ENCODE data around the gene FIGNL2. TPM values are rescaled to one million over a fixed set of nuclear protein-coding genes. Genes with fewer than 3 reads are reported as not detected.

The FIGNL2 gene
- total RNA-seq, 8 experiments from 2014 or later, result 0.46 to 25.3 (median 2.1) TPM

- peaks cover 37 to 39% of the 10 kb centered on the region in 2 donors for H3K4me1 ChIP-seq (replicated peaks in 1 of 2)
- in situ Hi-C loops (cut with MboI; ENCODE audit: low pct_unique_long_range_greater_than_20kb in 2 of 9, low sequenced_read_pairs in 9 of 9, unreplicated experiment in 9 of 9), result no loop called here
- ATAC-seq (replicated peaks in 6 of 8), result peak; percentile 76 to 88 (median 82)
- WGBS, 10 experiments, result 0 to 100% (median 10%) methylated on average over 2 to 10 of the region's 53 CpGs; no CpG with 5 or more reads in 4 of the 10 experiments
- peak overlapping the region; percentile 66 to 67 for H3K27ac ChIP-seq
- H3K4me3 ChIP-seq, result peak overlapping the region; percentile 21 to 33 (median 25)
These were observed 15.7 kb upstream of the FIGNL2 start for GRCh38 chr12:51863933-51864832.

GRCh38 chr12:51863363-51863932 is 14.9 kb upstream of the FIGNL2 start:
- Histone ChIP-seq H3K4me3 (peak overlapping the region; percentile 21 to 33 (median 25)), H3K4me1 (replicated peaks in 1 of 2) (peaks cover 29 to 34% of the 10 kb centered on the region in 2 donors), H3K27ac (peak overlapping the region; percentile 66 to 67)
- in situ Hi-C loops (cut with MboI; ENCODE audit: low pct_unique_long_range_greater_than_20kb in 2 of 9, low sequenced_read_pairs in 9 of 9, unreplicated experiment in 9 of 9), result no loop called here
- ATAC-seq (replicated peaks in 6 of 8), result no peak
- 0 to 80% (median 30%) methylated on average over 1 to 7 of the region's 17 CpGs; no CpG with 5 or more reads in 4 of the 10 experiments for WGBS, 10 experiments

GRCh38 chr12:51862947-51863346 is 14.4 kb upstream of the FIGNL2 start:
- peak overlapping the region; percentile 66 to 67 for H3K27ac ChIP-seq
- H3K4me3 ChIP-seq, result no peak overlapping the region
- H3K4me1 ChIP-seq (replicated peaks in 1 of 2), result peaks cover 26 to 29% of the 10 kb centered on the region in 2 donors
- in situ Hi-C loops (cut with MboI; ENCODE audit: low pct_unique_long_range_greater_than_20kb in 2 of 9, low sequenced_read_pairs in 9 of 9, unreplicated experiment in 9 of 9), result no loop called here
- WGBS, 10 experiments, result 21 to 100% (median 55%) methylated on average over 1 to 3 of the region's 4 CpGs; no CpG with 5 or more reads in 2 of the 10 experiments
- no peak for ATAC-seq (replicated peaks in 6 of 8)

DNA sequence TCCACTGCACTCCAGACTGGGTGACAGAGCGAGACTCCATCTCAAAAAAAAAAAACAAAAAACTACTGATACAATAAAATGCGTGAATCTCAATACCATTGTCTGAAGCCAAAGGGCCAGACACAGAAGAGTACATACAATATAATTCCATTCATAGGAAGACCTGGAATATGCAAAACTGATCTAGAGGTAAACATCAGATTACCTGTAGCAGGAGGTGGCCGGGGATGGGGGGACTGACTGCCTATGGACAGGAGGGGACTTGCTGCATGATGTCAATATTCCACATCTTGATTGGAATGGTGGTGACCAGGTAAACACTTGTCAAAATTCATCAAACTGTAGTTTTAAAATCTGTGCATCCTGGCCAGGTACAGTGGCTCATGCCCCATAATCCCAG is 12.5 kb upstream of the FIGNL2 start:
- no peak overlapping the region for H3K4me3 ChIP-seq
- in situ Hi-C loops (cut with MboI; ENCODE audit: low pct_unique_long_range_greater_than_20kb in 2 of 9, low sequenced_read_pairs in 9 of 9, unreplicated experiment in 9 of 9), result no loop called here
- 50 to 94% (median 50%) methylated on average over 1 to 2 of the region's 3 CpGs; no CpG with 5 or more reads in 7 of the 10 experiments for WGBS, 10 experiments
- ATAC-seq (replicated peaks in 6 of 8), result no peak
- peaks cover 26 to 28% of the 10 kb centered on the region in 2 donors for H3K4me1 ChIP-seq (replicated peaks in 1 of 2)
- H3K27ac ChIP-seq, result no peak overlapping the region

- WGBS, 10 experiments, result 10 to 92% (median 40%) methylated on average over 2 to 13 of the region's 21 CpGs; no CpG with 5 or more reads in 3 of the 10 experiments
- in situ Hi-C loops (cut with MboI; ENCODE audit: low pct_unique_long_range_greater_than_20kb in 2 of 9, low sequenced_read_pairs in 9 of 9, unreplicated experiment in 9 of 9), result no loop called here
- Histone ChIP-seq H3K4me3 (peak overlapping the region in 2 of 5 donors; percentile 10 to 15), H3K4me1 (replicated peaks in 1 of 2) (peaks cover 11 to 14% of the 10 kb centered on the region in 2 donors), H3K27ac (no peak overlapping the region)
- peak; percentile 34 to 93 (median 51) for ATAC-seq (replicated peaks in 6 of 8)
These were observed 7.3 kb upstream of the FIGNL2 start for GRCh38 chr12:51855586-51856428.

- ATAC-seq (replicated peaks in 6 of 8), result peak in 3 of 8 experiments; percentile 8 to 21 (median 14)
These were observed 4.1 kb upstream of the FIGNL2 start for GRCh38 chr12:51852404-51853137.

GRCh38 chr12:51851413-51852124 is 3.1 kb upstream of the FIGNL2 start:
- no peak for ATAC-seq (replicated peaks in 6 of 8)
- Histone ChIP-seq H3K4me3 (no peak overlapping the region), H3K27ac (peak overlapping the region; percentile 63 to 68), H3K4me1 (replicated peaks in 1 of 2) (peaks cover 30 to 34% of the 10 kb centered on the region in 2 donors)
- 0 to 61% methylated on average over 1 to 3 of the region's 8 CpGs; no CpG with 5 or more reads in 8 of the 10 experiments for WGBS, 10 experiments
- in situ Hi-C loops (cut with MboI; ENCODE audit: low pct_unique_long_range_greater_than_20kb in 2 of 9, low sequenced_read_pairs in 9 of 9, unreplicated experiment in 9 of 9), result no loop called here

More at GRCh38 chr12:51852404-51853137, 4.1 kb upstream of the FIGNL2 start:
- Histone ChIP-seq H3K27ac (no peak overlapping the region), H3K4me3 (no peak overlapping the region), H3K4me1 (replicated peaks in 1 of 2) (peaks cover 29 to 33% of the 10 kb centered on the region in 2 donors)
- in situ Hi-C loops (cut with MboI; ENCODE audit: low pct_unique_long_range_greater_than_20kb in 2 of 9, low sequenced_read_pairs in 9 of 9, unreplicated experiment in 9 of 9), result no loop called here
- 48 to 100% (median 72%) methylated on average over 1 to 4 of the region's 5 CpGs; no CpG with 5 or more reads in 4 of the 10 experiments for WGBS, 10 experiments

- H3K4me3 ChIP-seq, result no peak overlapping the region
- WGBS, 10 experiments, result 40 to 67% (median 43%) methylated on average over 1 to 2 of the region's 4 CpGs; no CpG with 5 or more reads in 7 of the 10 experiments
- peaks cover 36 to 41% of the 10 kb centered on the region in 2 donors for H3K4me1 ChIP-seq (replicated peaks in 1 of 2)
- peak overlapping the region; percentile 24 to 63 for H3K27ac ChIP-seq
- in situ Hi-C loops (cut with MboI; ENCODE audit: low pct_unique_long_range_greater_than_20kb in 2 of 9, low sequenced_read_pairs in 9 of 9, unreplicated experiment in 9 of 9), result no loop called here
- peak in 5 of 8 experiments; percentile 7 to 46 (median 38) for ATAC-seq (replicated peaks in 6 of 8)
These were observed 2.4 kb upstream of the FIGNL2 start for GRCh38 chr12:51850965-51851299.

- in situ Hi-C loops (cut with MboI; ENCODE audit: low pct_unique_long_range_greater_than_20kb in 2 of 9, low sequenced_read_pairs in 9 of 9, unreplicated experiment in 9 of 9), result no loop called here
- Histone ChIP-seq H3K27ac (peak overlapping the region; percentile 63 to 76), H3K4me1 (replicated peaks in 1 of 2) (peaks cover 42 to 45% of the 10 kb centered on the region in 2 donors), H3K4me3 (no peak overlapping the region)
- no peak for ATAC-seq (replicated peaks in 6 of 8)
- 50 to 100% (median 78%) methylated on average over 1 to 5 of the region's 8 CpGs; no CpG with 5 or more reads in 4 of the 10 experiments for WGBS, 10 experiments
These were observed 1.8 kb upstream of the FIGNL2 start for GRCh38 chr12:51850081-51850964.

GRCh38 chr12:51848841-51849735 is 570 bp upstream of the FIGNL2 start:
- no CpG with 5 or more reads among the region's 57 CpGs for WGBS, 10 experiments
- H3K27ac ChIP-seq, result peak overlapping the region; percentile 76 to 98
- peaks cover 54 to 57% of the 10 kb centered on the region in 2 donors for H3K4me1 ChIP-seq (replicated peaks in 1 of 2)
- peak in 5 of 8 experiments; percentile 30 to 45 (median 36) for ATAC-seq (replicated peaks in 6 of 8)
- H3K4me3 ChIP-seq, result peak overlapping the region; percentile 43 to 99 (median 80)
- in situ Hi-C loops (cut with MboI; ENCODE audit: low pct_unique_long_range_greater_than_20kb in 2 of 9, low sequenced_read_pairs in 9 of 9, unreplicated experiment in 9 of 9), result no loop called here

All from motor neuron (in vitro differentiated cells).